IMR-90 (cell line): Measurements from ENCODE around the gene IQSEC3. TPM values are rescaled to one million over a fixed set of nuclear protein-coding genes. Genes with fewer than 3 reads are reported as not detected.

ENCODE experiments used
- ATAC-seq: fragments of 200-7000 bp; cut with Tn5 transposase; 2 replicates; pipeline ENCODE4 v1.9.1; 2020; ENCODE audit warnings: low read depth, mild to moderate bottlenecking, moderate library complexity
- BruUV-seq: library from RNA; stranded (reverse); fragments of 400-500 nt; replicated peaks from 2 replicates; lab custom pipeline; 2021; lab: Mats Ljungman, UMichigan
- CTCF ChIA-PET: fragments of 300-600 bp; formaldehyde crosslinking; extraction: SDS; loops from one replicate; lab custom pipeline; 2021; ENCODE audit warnings: antibody characterized with exemption; lab: Yijun Ruan, JAX
- POLR2A ChIA-PET: fragments of 300-600 bp; sonication (Branson Sonifier 250); formaldehyde crosslinking; loops from one replicate; lab custom pipeline; 2022; ENCODE audit warnings: antibody characterized with exemption; ENCODE audit not compliant: unreplicated experiment; lab: Charles Lee
- DNase-seq: peaks from one replicate; pipeline ENCODE4 v3.0.0; 2013
- H2AFZ ChIP-seq: replicated peaks from 2 replicates; pipeline ENCODE3; 2013; ENCODE audit warnings: low read length, mild to moderate bottlenecking; ENCODE audit not compliant: poor library complexity
- H2AK5ac ChIP-seq: 2 replicates; pipeline ENCODE4 v1.6.1; 2013; ENCODE audit warnings: low read depth, low read length, inconsistent platforms
- H2AK9ac ChIP-seq: replicated peaks from 2 replicates; pipeline ENCODE3; 2013; ENCODE audit warnings: mild to moderate bottlenecking, low read depth, low read length, moderate library complexity; ENCODE audit not compliant: poor library complexity
- H2BK120ac ChIP-seq: 2 replicates; pipeline ENCODE4 v1.6.1; 2013; ENCODE audit warnings: low read depth, low read length, inconsistent platforms
- H2BK15ac ChIP-seq: 3 replicates; pipeline ENCODE4 v1.6.1; 2013; ENCODE audit warnings: low read depth, low read length, inconsistent platforms
- H2BK20ac ChIP-seq: 2 replicates; pipeline ENCODE4 v1.6.1; 2013; ENCODE audit warnings: low read depth, mild to moderate bottlenecking, inconsistent platforms, low read length, moderate library complexity
- H2BK5ac ChIP-seq: 2 replicates; pipeline ENCODE4 v1.6.1; 2013; ENCODE audit warnings: mild to moderate bottlenecking, low read depth, low read length, inconsistent platforms; ENCODE audit not compliant: poor library complexity, severe bottlenecking
- H3K14ac ChIP-seq: replicated peaks from 2 replicates; pipeline ENCODE4 v1.6.1; 2013; ENCODE audit warnings: low read depth, low read length, inconsistent platforms
- H3K18ac ChIP-seq: 2 replicates; pipeline ENCODE4 v1.6.1; 2013; ENCODE audit warnings: low read depth, low read length, control low read depth
- H3K23ac ChIP-seq: 2 replicates; pipeline ENCODE4 v1.6.1; 2013; ENCODE audit warnings: low read depth, low read length, inconsistent platforms
- H3K27ac ChIP-seq: 2 replicates; pipeline ENCODE4 v1.5.1; 2013; ENCODE audit warnings: mild to moderate bottlenecking, control low read depth, low read length; ENCODE audit not compliant: insufficient read depth
- H3K27me3 ChIP-seq: 2 replicates; pipeline ENCODE4 v1.6.1; 2013; ENCODE audit warnings: low read length; ENCODE audit not compliant: control insufficient read depth, insufficient read depth
- H3K36me3 ChIP-seq: 2 replicates; pipeline ENCODE4 v1.6.1; 2013; ENCODE audit warnings: low read length, mixed read lengths; ENCODE audit not compliant: control insufficient read depth, insufficient read depth
- H3K4ac ChIP-seq: 2 replicates; pipeline ENCODE4 v1.6.1; 2013; ENCODE audit warnings: low read depth, low read length, inconsistent platforms
- H3K4me1 ChIP-seq: 2 replicates; pipeline ENCODE4 v1.6.1; 2013; ENCODE audit warnings: low read length, mixed read lengths; ENCODE audit not compliant: control insufficient read depth, insufficient read depth
- H3K4me2 ChIP-seq: 2 replicates; pipeline ENCODE4 v1.6.1; 2013; ENCODE audit warnings: low read depth, mild to moderate bottlenecking, control low read depth, low read length, moderate library complexity
- H3K4me3 ChIP-seq: 2 replicates; pipeline ENCODE4 v1.5.1; 2013; ENCODE audit warnings: low read depth, mild to moderate bottlenecking, control low read depth, low read length, moderate library complexity; ENCODE audit not compliant: insufficient read depth
- H3K56ac ChIP-seq: 2 replicates; pipeline ENCODE4 v1.6.1; 2013; ENCODE audit warnings: low read length, inconsistent platforms; ENCODE audit not compliant: insufficient read depth; ENCODE audit errors: extremely low read depth
- H3K79me1 ChIP-seq, 2 experiments: 2 replicates each; pipeline ENCODE4 v1.6.1; 2013; ENCODE audit warnings: low read length in 2 of 2, inconsistent platforms in 1 of 2, low read depth in 1 of 2
- H3K9ac ChIP-seq: 2 replicates; pipeline ENCODE4 v1.6.1; 2013; ENCODE audit warnings: low read depth, low read length, control low read depth
- H3K9me1 ChIP-seq: 2 replicates; pipeline ENCODE4 v1.6.1; 2013; ENCODE audit warnings: low read length, inconsistent platforms; ENCODE audit not compliant: insufficient read depth
- H3K9me3 ChIP-seq: 2 replicates; pipeline ENCODE4 v1.6.1; 2013; ENCODE audit warnings: low read length; ENCODE audit not compliant: control insufficient read depth, insufficient read depth
- H4K20me1 ChIP-seq: 2 replicates; pipeline ENCODE4 v1.6.1; 2013; ENCODE audit warnings: low read length, inconsistent platforms; ENCODE audit not compliant: insufficient read depth
- H4K5ac ChIP-seq: 2 replicates; pipeline ENCODE4 v1.6.1; 2013; ENCODE audit warnings: mild to moderate bottlenecking, low read depth, low read length, control low read depth
- H4K8ac ChIP-seq, 2 experiments: 2 replicates each; pipeline ENCODE4 v1.6.1; 2013; ENCODE audit warnings: low read depth in 2 of 2, low read length in 2 of 2, control low read depth in 1 of 2, inconsistent platforms in 1 of 2
- H4K91ac ChIP-seq: 2 replicates; pipeline ENCODE4 v1.6.1; 2013; ENCODE audit warnings: low read depth, low read length, inconsistent platforms; ENCODE audit not compliant: insufficient read depth
- BHLHE40 ChIP-seq: fragments of 150-350 bp; IDR thresholded peaks from 2 replicates; pipeline ENCODE4 v1.6.1; 2016; ENCODE audit warnings: mild to moderate bottlenecking, low read depth, low read length
- CEBPB ChIP-seq: IDR thresholded peaks from 2 replicates; pipeline ENCODE4 v1.6.1; 2012; ENCODE audit warnings: low read depth, low read length, improper control_type of control experiment
- CHD1 ChIP-seq: IDR thresholded peaks from 2 replicates; pipeline ENCODE4 v1.6.1; 2012; ENCODE audit warnings: low read depth, low read length, improper control_type of control experiment
- FOS ChIP-seq: fragments of 150-350 bp; IDR thresholded peaks from 2 replicates; pipeline ENCODE4 v1.6.1; 2016; ENCODE audit warnings: low read depth, low read length
- MAZ ChIP-seq: IDR thresholded peaks from 2 replicates; pipeline ENCODE4 v1.6.1; 2012; ENCODE audit warnings: low read depth, mild to moderate bottlenecking, low read length, improper control_type of control experiment, moderate library complexity, borderline replicate concordance
- MXI1 ChIP-seq: IDR thresholded peaks from 2 replicates; pipeline ENCODE4 v1.6.1; 2012; ENCODE audit warnings: low read depth, mild to moderate bottlenecking, low read length, moderate library complexity, borderline replicate concordance
- POLR2A ChIP-seq: IDR thresholded peaks from 2 replicates; pipeline ENCODE4 v1.6.1; 2012; ENCODE audit warnings: mild to moderate bottlenecking, low read depth, low read length
- RCOR1 ChIP-seq: IDR thresholded peaks from 2 replicates; pipeline ENCODE4 v1.6.1; 2012; ENCODE audit warnings: mild to moderate bottlenecking, low read length, improper control_type of control experiment; ENCODE audit not compliant: insufficient replicate concordance
- RFX5 ChIP-seq: IDR thresholded peaks from 2 replicates; pipeline ENCODE4 v1.8.0; 2012; ENCODE audit warnings: low read depth, mild to moderate bottlenecking, low read length, moderate library complexity
- SMC3 ChIP-seq: fragments of 150-350 bp; IDR thresholded peaks from 2 replicates; pipeline ENCODE4 v1.6.1; 2016; ENCODE audit warnings: low read depth, mild to moderate bottlenecking, antibody characterized with exemption, low read length, moderate library complexity
- WGBS, 2 experiments: methylation state at CpG; one replicate each; pipeline versions ENCODE4 v1.1.5 to v1.1.7; 2013; ENCODE audit warnings: missing lambda C conversion rate in 2 of 2; ENCODE audit not compliant: insufficient read length in 1 of 2; ENCODE audit errors: extremely low coverage in 2 of 2; 5-methylcytosine and 5-hydroxymethylcytosine counted together
- dilution Hi-C: fragments of 300-500 bp; cut with HindIII; formaldehyde crosslinking; loops from one replicate; pipeline ENCODE4 v1.14.3; 2018; ENCODE audit warnings: low sequenced_read_pairs; ENCODE audit not compliant: unreplicated experiment
- in situ Hi-C: fragments of 300-500 bp; cut with MboI; formaldehyde crosslinking; loops from 3 replicates; pipeline ENCODE4 v1.14.3; 2019; ENCODE audit warnings: low sequenced_read_pairs, inconsistent platforms, mixed read lengths
- intact Hi-C: fragments of 100-400 bp; cut with micrococcal nuclease; formaldehyde crosslinking; loops from 2 replicates; pipeline ENCODE4 v1.10.0; 2022
- polyA plus RNA-seq, 3 experiments: library from polyadenylated mRNA; depleted of rRNA; stranded (reverse); fragments of >200 nt; gene quantifications; 2 replicates each; pipeline ENCODE4 v1.2.3, GENCODE V29; 2012; ENCODE audit warnings: low replicate concordance in 1 of 3
- total RNA-seq: library from RNA; depleted of rRNA; stranded (reverse); fragments of >200 nt; gene quantifications from 2 replicates; pipeline ENCODE4 v1.2.3, GENCODE V29; 2012
- TF ChIP-seq, protein P1 (sequence below): conservative IDR thresholded peaks from 2 replicates; pipeline ENCODE4 v1.5.1; 2012; ENCODE audit warnings: mild to moderate bottlenecking, low read depth, low read length, improper control_type of control experiment
- TF ChIP-seq, protein P2 (sequence below): fragments of 150-350 bp; IDR thresholded peaks from 2 replicates; pipeline ENCODE4 v1.6.1; 2016; ENCODE audit warnings: low read depth, mild to moderate bottlenecking, low read length, moderate library complexity, borderline replicate concordance
- TF ChIP-seq, protein P3 (sequence below): fragments of 150-350 bp; IDR thresholded peaks from 2 replicates; pipeline ENCODE4 v1.6.1; 2017; ENCODE audit warnings: mild to moderate bottlenecking, antibody characterized with exemption, low read length, low read depth

IQSEC3 gene
- total and polyA plus RNA-seq, 2 of the 4 experiments (the other 2 are of a cell fraction), result 0.10 TPM; not detected in 1

DNA sequence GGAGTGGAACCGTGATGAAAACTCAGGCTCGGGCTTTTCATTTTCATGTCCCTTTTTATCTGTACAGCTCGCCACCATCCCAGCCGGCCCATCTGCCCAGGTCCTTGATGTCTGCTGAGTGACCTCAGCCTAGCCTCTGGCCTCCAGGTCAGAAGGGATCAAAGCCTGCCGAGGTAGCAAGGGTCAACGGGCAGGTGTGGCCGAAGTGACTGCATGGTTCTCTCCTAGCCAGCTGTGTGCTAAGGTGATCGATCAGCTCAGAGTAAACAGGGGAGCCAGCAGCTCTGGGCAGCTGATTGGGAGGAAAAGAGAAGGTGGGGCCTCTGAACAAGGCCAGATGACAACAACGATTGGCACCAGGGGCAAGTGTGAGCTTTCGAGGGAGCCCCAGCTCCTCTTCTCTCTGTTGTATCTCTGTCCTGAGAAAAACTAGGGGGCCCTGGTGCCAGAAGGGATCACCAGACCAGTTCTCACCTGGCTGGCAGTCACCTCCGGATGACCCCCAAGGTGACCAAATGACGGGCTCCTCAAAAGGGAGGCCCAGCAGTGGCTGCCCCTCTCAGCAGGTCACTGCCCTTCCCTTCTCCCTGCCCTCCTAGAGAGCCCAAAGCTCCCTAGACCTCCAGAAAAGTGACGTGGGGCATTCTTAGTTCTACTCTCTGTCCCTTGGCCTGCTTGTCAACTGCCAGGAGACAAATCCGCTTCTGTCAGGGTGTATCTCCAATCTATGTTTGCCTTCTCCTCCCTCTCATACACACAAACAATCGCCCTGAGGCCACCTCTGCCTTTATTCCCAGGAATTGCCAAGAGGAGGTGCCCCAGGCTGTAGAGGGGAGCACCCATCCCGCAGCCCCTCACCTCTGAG lies 143.9 kb downstream of the IQSEC3 start (continued):
- TF ChIP-seq CHD1, result no peak

DNA sequence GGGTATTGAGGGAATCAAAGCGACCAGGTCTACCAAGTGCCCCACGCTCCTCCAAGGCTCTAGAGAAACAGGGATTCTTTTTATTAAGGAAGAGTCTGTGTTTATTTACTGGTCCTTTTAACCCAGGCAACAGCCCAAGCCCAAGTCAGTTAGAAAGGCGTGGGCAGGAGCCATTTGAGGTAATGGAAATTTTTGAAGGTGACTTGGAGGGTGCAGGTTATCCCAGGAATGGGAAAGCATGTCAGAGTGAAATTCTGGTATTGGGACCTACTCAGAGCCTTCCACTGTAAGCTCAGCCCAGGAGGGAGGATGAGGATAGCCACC lies 144.5 kb downstream of the IQSEC3 start:
- H3K9ac ChIP-seq, result no peak overlapping the region
- no TSS peak for BruUV-seq
- no peak overlapping the region for H2AK5ac ChIP-seq
- no peak overlapping the region for H4K5ac ChIP-seq
- H2BK15ac ChIP-seq, result no peak overlapping the region
- no peak overlapping the region for H2BK5ac ChIP-seq
- no peak overlapping the region for H4K91ac ChIP-seq
- H3K9me1 ChIP-seq, result no peaks in the 10 kb centered on the region; the same call in 1 of the 2 replicates
- H2BK20ac ChIP-seq, result no peak overlapping the region
- POLR2A ChIA-PET, result no interaction called here
- H3K9me3 ChIP-seq, result no peaks in the 10 kb centered on the region
- H3K4me2 ChIP-seq, result no peak overlapping the region
- DNase-seq (no peak), ATAC-seq (no peak)
- no peak overlapping the region for H3K18ac ChIP-seq
- in situ Hi-C loops (no loop called here), intact Hi-C loops (no loop called here), dilution Hi-C loops (no loop called here)
- H3K27me3 ChIP-seq, result peaks cover 79% of the 10 kb centered on the region
- CTCF ChIA-PET, result no interaction called here
- H3K36me3 ChIP-seq, result no peaks in the 10 kb centered on the region
- no peak overlapping the region for H2AFZ ChIP-seq
- H3K79me1 ChIP-seq, result no peaks in the 10 kb centered on the region
- H3K4me1 ChIP-seq, result peaks cover 2% of the 10 kb centered on the region; the same call in 1 of the 2 replicates
- no peak overlapping the region for H2BK120ac ChIP-seq
- no peak overlapping the region for H3K23ac ChIP-seq
- no peak overlapping the region for H4K8ac ChIP-seq
- H2AK9ac ChIP-seq, result no peak overlapping the region
- H3K27ac ChIP-seq, result no peak overlapping the region
- no peaks in the 10 kb centered on the region; the same call in 1 of the 2 replicates for H4K20me1 ChIP-seq
- WGBS, 2 experiments, result no CpG with 5 or more reads among the region's 3 CpGs
- H3K4me3 ChIP-seq, result no peak overlapping the region
- no peak overlapping the region for H3K4ac ChIP-seq
- H3K14ac ChIP-seq, result no peak overlapping the region
- no peak overlapping the region for H3K56ac ChIP-seq
- TF ChIP-seq BHLHE40, result no peak
- TF ChIP-seq SMC3, result no peak
- no peak for TF ChIP-seq CEBPB
- TF ChIP-seq CHD1, result no peak
- no peak for TF ChIP-seq FOS
- TF ChIP-seq MAZ, result no peak
- TF ChIP-seq, protein P1, sequence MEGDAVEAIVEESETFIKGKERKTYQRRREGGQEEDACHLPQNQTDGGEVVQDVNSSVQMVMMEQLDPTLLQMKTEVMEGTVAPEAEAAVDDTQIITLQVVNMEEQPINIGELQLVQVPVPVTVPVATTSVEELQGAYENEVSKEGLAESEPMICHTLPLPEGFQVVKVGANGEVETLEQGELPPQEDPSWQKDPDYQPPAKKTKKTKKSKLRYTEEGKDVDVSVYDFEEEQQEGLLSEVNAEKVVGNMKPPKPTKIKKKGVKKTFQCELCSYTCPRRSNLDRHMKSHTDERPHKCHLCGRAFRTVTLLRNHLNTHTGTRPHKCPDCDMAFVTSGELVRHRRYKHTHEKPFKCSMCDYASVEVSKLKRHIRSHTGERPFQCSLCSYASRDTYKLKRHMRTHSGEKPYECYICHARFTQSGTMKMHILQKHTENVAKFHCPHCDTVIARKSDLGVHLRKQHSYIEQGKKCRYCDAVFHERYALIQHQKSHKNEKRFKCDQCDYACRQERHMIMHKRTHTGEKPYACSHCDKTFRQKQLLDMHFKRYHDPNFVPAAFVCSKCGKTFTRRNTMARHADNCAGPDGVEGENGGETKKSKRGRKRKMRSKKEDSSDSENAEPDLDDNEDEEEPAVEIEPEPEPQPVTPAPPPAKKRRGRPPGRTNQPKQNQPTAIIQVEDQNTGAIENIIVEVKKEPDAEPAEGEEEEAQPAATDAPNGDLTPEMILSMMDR, result no peak
- TF ChIP-seq, protein P2, sequence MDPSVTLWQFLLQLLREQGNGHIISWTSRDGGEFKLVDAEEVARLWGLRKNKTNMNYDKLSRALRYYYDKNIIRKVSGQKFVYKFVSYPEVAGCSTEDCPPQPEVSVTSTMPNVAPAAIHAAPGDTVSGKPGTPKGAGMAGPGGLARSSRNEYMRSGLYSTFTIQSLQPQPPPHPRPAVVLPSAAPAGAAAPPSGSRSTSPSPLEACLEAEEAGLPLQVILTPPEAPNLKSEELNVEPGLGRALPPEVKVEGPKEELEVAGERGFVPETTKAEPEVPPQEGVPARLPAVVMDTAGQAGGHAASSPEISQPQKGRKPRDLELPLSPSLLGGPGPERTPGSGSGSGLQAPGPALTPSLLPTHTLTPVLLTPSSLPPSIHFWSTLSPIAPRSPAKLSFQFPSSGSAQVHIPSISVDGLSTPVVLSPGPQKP, result no peak
- TF ChIP-seq RCOR1, result no peak
- TF ChIP-seq RFX5, result no peak
- no peak for TF ChIP-seq POLR2A
- TF ChIP-seq, protein P3, sequence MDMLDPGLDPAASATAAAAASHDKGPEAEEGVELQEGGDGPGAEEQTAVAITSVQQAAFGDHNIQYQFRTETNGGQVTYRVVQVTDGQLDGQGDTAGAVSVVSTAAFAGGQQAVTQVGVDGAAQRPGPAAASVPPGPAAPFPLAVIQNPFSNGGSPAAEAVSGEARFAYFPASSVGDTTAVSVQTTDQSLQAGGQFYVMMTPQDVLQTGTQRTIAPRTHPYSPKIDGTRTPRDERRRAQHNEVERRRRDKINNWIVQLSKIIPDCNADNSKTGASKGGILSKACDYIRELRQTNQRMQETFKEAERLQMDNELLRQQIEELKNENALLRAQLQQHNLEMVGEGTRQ, result no peak
- no peak for TF ChIP-seq MXI1
